H9 (cell line): Measurements from ENCODE around the gene PHLDA2. TPM values are rescaled to one million over a fixed set of nuclear protein-coding genes. Genes with fewer than 3 reads are reported as not detected.

Experiments
- DNase-seq: peaks from one replicate; pipeline ENCODE4 v3.0.0-alpha.2; 2017
- H2AFZ ChIP-seq: one replicate; pipeline ENCODE4 v1.6.1; 2013; ENCODE audit warnings: mild to moderate bottlenecking, low read length, control low read depth, moderate library complexity
- H2AK5ac ChIP-seq: 2 replicates; pipeline ENCODE4 v1.6.1; 2013; ENCODE audit warnings: low read length, control low read depth, mixed read lengths; ENCODE audit not compliant: insufficient read length
- H2BK120ac ChIP-seq: one replicate; pipeline ENCODE4 v1.6.1; 2013; ENCODE audit warnings: low read depth, mild to moderate bottlenecking, low read length, control low read depth, inconsistent platforms; ENCODE audit not compliant: poor library complexity, severe bottlenecking
- H2BK12ac ChIP-seq: 2 replicates; pipeline ENCODE4 v1.6.1; 2013; ENCODE audit warnings: low read length, control low read depth, mixed read lengths, low read depth; ENCODE audit not compliant: insufficient read length
- H2BK15ac ChIP-seq: 2 replicates; pipeline ENCODE4 v1.6.1; 2013; ENCODE audit warnings: low read depth, low read length, control low read depth
- H2BK20ac ChIP-seq: one replicate; pipeline ENCODE4 v1.6.1; 2013; ENCODE audit warnings: low read depth, mild to moderate bottlenecking, low read length, control low read depth, inconsistent platforms; ENCODE audit not compliant: poor library complexity, severe bottlenecking
- H2BK5ac ChIP-seq: 2 replicates; pipeline ENCODE4 v1.6.1; 2013; ENCODE audit warnings: low read length, control low read depth, mixed read lengths; ENCODE audit not compliant: insufficient read length
- H3K14ac ChIP-seq: 2 replicates; pipeline ENCODE4 v1.6.1; 2013; ENCODE audit warnings: low read length, control low read depth; ENCODE audit not compliant: insufficient read depth
- H3K18ac ChIP-seq: 2 replicates; pipeline ENCODE4 v1.6.1; 2013; ENCODE audit warnings: low read depth, mild to moderate bottlenecking, mixed read lengths, low read length, control low read depth; ENCODE audit not compliant: insufficient read length
- H3K23ac ChIP-seq: 2 replicates; pipeline ENCODE4 v1.6.1; 2013; ENCODE audit warnings: low read length, control low read depth, mixed read lengths, low read depth; ENCODE audit not compliant: insufficient read length
- H3K23me2 ChIP-seq: 2 replicates; pipeline ENCODE4 v1.6.1; 2013; ENCODE audit warnings: low read depth, mild to moderate bottlenecking, mixed read lengths, low read length, control low read depth; ENCODE audit not compliant: insufficient read length, poor library complexity, severe bottlenecking
- H3K27ac ChIP-seq: 2 replicates; pipeline ENCODE4 v1.5.1; 2013; ENCODE audit warnings: low read length, control low read depth, mixed read lengths, low read depth; ENCODE audit not compliant: insufficient read length
- H3K27me3 ChIP-seq: 2 replicates; pipeline ENCODE4 v1.6.1; 2013; ENCODE audit warnings: low read length, control low read depth, inconsistent platforms; ENCODE audit not compliant: insufficient read depth
- H3K4ac ChIP-seq: 2 replicates; pipeline ENCODE4 v1.6.1; 2013; ENCODE audit warnings: low read depth, mild to moderate bottlenecking, control low read depth, inconsistent platforms, low read length, moderate library complexity
- H3K4me1 ChIP-seq: 2 replicates; pipeline ENCODE4 v1.6.1; 2013; ENCODE audit warnings: low read length, control low read depth, inconsistent platforms; ENCODE audit not compliant: insufficient read depth
- H3K4me2 ChIP-seq: 2 replicates; pipeline ENCODE4 v1.6.1; 2013; ENCODE audit warnings: low read length, control low read depth, mixed read lengths; ENCODE audit not compliant: insufficient read length, insufficient read depth
- H3K56ac ChIP-seq: 2 replicates; pipeline ENCODE4 v1.6.1; 2013; ENCODE audit warnings: low read depth, mild to moderate bottlenecking, mixed read lengths, low read length, control low read depth; ENCODE audit not compliant: insufficient read length
- H3K79me1 ChIP-seq: 2 replicates; pipeline ENCODE4 v1.6.1; 2013; ENCODE audit warnings: low read depth, mild to moderate bottlenecking, moderate library complexity, low read length, control low read depth, inconsistent platforms; ENCODE audit not compliant: insufficient read depth, poor library complexity, severe bottlenecking
- H3K79me2 ChIP-seq: 2 replicates; pipeline ENCODE4 v1.6.1; 2013; ENCODE audit warnings: low read length, control low read depth, inconsistent platforms; ENCODE audit not compliant: insufficient read depth
- H3K9ac ChIP-seq: 2 replicates; pipeline ENCODE4 v1.6.1; 2013; ENCODE audit warnings: low read length, control low read depth, mixed read lengths; ENCODE audit not compliant: insufficient read length; ENCODE audit errors: extremely low read depth
- H3K9me3 ChIP-seq: one replicate; pipeline ENCODE4 v1.6.1; 2013; ENCODE audit warnings: low read depth, low read length, inconsistent platforms; ENCODE audit not compliant: control insufficient read depth
- H3T11ph ChIP-seq: one replicate; pipeline ENCODE4 v1.6.1; 2013; ENCODE audit warnings: mild to moderate bottlenecking, low read length, control low read depth, inconsistent platforms
- H4K20me1 ChIP-seq: one replicate; pipeline ENCODE4 v1.6.1; 2013; ENCODE audit not compliant: control insufficient read depth, insufficient read length, insufficient read depth
- H4K5ac ChIP-seq: 2 replicates; pipeline ENCODE4 v1.6.1; 2013; ENCODE audit warnings: low read depth, mild to moderate bottlenecking, mixed read lengths, low read length, control low read depth; ENCODE audit not compliant: insufficient read length
- H4K8ac ChIP-seq: replicated peaks from 2 replicates; pipeline ENCODE4 v1.6.1; 2013; ENCODE audit warnings: low read length, control low read depth, mixed read lengths, low read depth; ENCODE audit not compliant: insufficient read length
- H4K91ac ChIP-seq: 2 replicates; pipeline ENCODE4 v1.6.1; 2013; ENCODE audit warnings: low read depth, mild to moderate bottlenecking, moderate library complexity, mixed read lengths, low read length, control low read depth; ENCODE audit not compliant: insufficient read length
- H3K27ac Mint-ChIP-seq, 3 experiments: 2 replicates in 2 of 3; 3 replicates in 1 of 3; pipeline ENCODE4 v1.8.0; 2020 to 2021; ENCODE audit warnings: mixed read lengths in 3 of 3, mild to moderate bottlenecking in 1 of 3, moderate library complexity in 1 of 3
- H3K27me3 Mint-ChIP-seq: 2 replicates; pipeline ENCODE4 v1.8.0; 2021; ENCODE audit warnings: low read depth, mild to moderate bottlenecking, moderate library complexity, mixed read lengths
- H3K36me3 Mint-ChIP-seq, 3 experiments: 2 replicates in 2 of 3; 3 replicates in 1 of 3; pipeline ENCODE4 v1.8.0; 2020 to 2021; ENCODE audit warnings: low read depth in 3 of 3, mixed read lengths in 3 of 3; ENCODE audit not compliant: insufficient read depth in 1 of 3
- H3K4me1 Mint-ChIP-seq, 2 experiments: 2 replicates each; pipeline ENCODE4 v1.8.0; 2020; ENCODE audit warnings: mixed read lengths in 2 of 2
- H3K4me3 Mint-ChIP-seq, 2 experiments: 2 replicates in 1 of 2; 3 replicates in 1 of 2; pipeline ENCODE4 v1.8.0; 2020 to 2021; ENCODE audit warnings: mild to moderate bottlenecking in 2 of 2, mixed read lengths in 2 of 2, moderate library complexity in 1 of 2
- H3K9me3 Mint-ChIP-seq, 2 experiments: 2 replicates in 1 of 2; 3 replicates in 1 of 2; pipeline ENCODE4 v1.8.0; 2020; ENCODE audit warnings: mild to moderate bottlenecking in 2 of 2, mixed read lengths in 2 of 2, moderate library complexity in 1 of 2
- CTCF ChIP-seq: fragments of 200-600 bp; sonication (generic); conservative IDR thresholded peaks from 3 replicates; pipeline ENCODE4 v1.8.0; 2021; ENCODE audit warnings: antibody characterized with exemption, mild to moderate bottlenecking
- WGBS: extraction: QIAGEN DNeasy Blood & Tissue Kit; methylation state at CpG from one replicate; pipeline ENCODE4 v1.1.7; 2013; ENCODE audit warnings: missing lambda C conversion rate, low lambda C conversion rate, mixed read lengths; ENCODE audit not compliant: insufficient read length; ENCODE audit errors: extremely low coverage; 5-methylcytosine and 5-hydroxymethylcytosine counted together
- total RNA-seq: library from RNA; stranded (reverse); gene quantifications from 2 replicates; pipeline ENCODE4 v1.2.1, GENCODE V29; 2021

PHLDA2 gene
- total RNA-seq, 1 experiment from 2014 or later = 42.8 TPM

- H3K56ac ChIP-seq = no peak overlapping the region
- DNase-seq = no peak
- no peaks in the 10 kb centered on the region; the same call in 1 of the 2 replicates for H3K4me1 ChIP-seq
- no peaks in the 10 kb centered on the region for H4K20me1 ChIP-seq
- no peak overlapping the region for H2BK120ac ChIP-seq
- peaks cover 4% of the 10 kb centered on the region for H3K9me3 ChIP-seq
- no peak overlapping the region for H2AFZ ChIP-seq
- H2BK12ac ChIP-seq = no peak overlapping the region
- H3K79me1 ChIP-seq = no peaks in the 10 kb centered on the region
- Mint-ChIP-seq H3K9me3 (peaks cover 0 to 2% of the 10 kb centered on the region in 2 experiments; a peak in 2 of 5 replicates), H3K4me1 (peaks cover 18 to 24% of the 10 kb centered on the region in 2 experiments), H3K4me3 (no peak overlapping the region), H3K27ac (0 out of 7 replicates have a peak overlapping the region, but pooled peaks of 1 of the 3 experiments have one; percentile 44), H3K27me3 (peaks cover 74% of the 10 kb centered on the region), H3K36me3 (no peaks in the 10 kb centered on the region; a peak in 1 of 7 replicates)
- no peak overlapping the region for H2BK20ac ChIP-seq
- H3K4ac ChIP-seq = no peak overlapping the region
- H3K23ac ChIP-seq = no peak overlapping the region
- no CpG with 5 or more reads among the region's 12 CpGs for WGBS
- no peak overlapping the region for H3K18ac ChIP-seq
- no peak overlapping the region for H4K5ac ChIP-seq
- no peaks in the 10 kb centered on the region for H3K79me2 ChIP-seq
- no peak overlapping the region for H3K9ac ChIP-seq
- no peak overlapping the region for H4K8ac ChIP-seq
- no peak overlapping the region for H3T11ph ChIP-seq
- H3K23me2 ChIP-seq = peaks cover 8% of the 10 kb centered on the region
- no peak overlapping the region for H3K4me2 ChIP-seq
- no peaks in the 10 kb centered on the region; the same call in 1 of the 2 replicates for H3K27me3 ChIP-seq
- no peak overlapping the region for H3K14ac ChIP-seq
- H4K91ac ChIP-seq = no peak overlapping the region
- no peak overlapping the region for H2BK5ac ChIP-seq
- H2BK15ac ChIP-seq = no peak overlapping the region
- no peak overlapping the region for H2AK5ac ChIP-seq
- no peak for TF ChIP-seq CTCF
- H3K27ac ChIP-seq = no peak overlapping the region
These were observed 30.7 kb downstream of the PHLDA2 start for GRCh38 chr11:2898366-2899079.
